Peyer's patch (tissue), 4 donors: ENCODE data around the gene RFLNA.

Source experiments
- POLR2A ChIP-seq, 2 donors: fragments of 450-650 bp; IDR thresholded peaks; one replicate each; pipeline ENCODE4 v1.5.1; 2017; ENCODE audit warnings: antibody characterized with exemption in 2 of 2, mild to moderate bottlenecking in 2 of 2, moderate library complexity in 2 of 2
- TF ChIP-seq, protein P1 (sequence below), 6 experiments: fragments of 450-650 bp in 4 of 6; fragments of 200-600 bp in 2 of 6; sonication (generic) in 1 of 6; IDR thresholded peaks; one replicate each; pipeline ENCODE4 v1.5.1; 2017 to 2019; ENCODE audit warnings: antibody characterized with exemption in 6 of 6, mild to moderate bottlenecking in 3 of 6, moderate library complexity in 1 of 6

DNA sequence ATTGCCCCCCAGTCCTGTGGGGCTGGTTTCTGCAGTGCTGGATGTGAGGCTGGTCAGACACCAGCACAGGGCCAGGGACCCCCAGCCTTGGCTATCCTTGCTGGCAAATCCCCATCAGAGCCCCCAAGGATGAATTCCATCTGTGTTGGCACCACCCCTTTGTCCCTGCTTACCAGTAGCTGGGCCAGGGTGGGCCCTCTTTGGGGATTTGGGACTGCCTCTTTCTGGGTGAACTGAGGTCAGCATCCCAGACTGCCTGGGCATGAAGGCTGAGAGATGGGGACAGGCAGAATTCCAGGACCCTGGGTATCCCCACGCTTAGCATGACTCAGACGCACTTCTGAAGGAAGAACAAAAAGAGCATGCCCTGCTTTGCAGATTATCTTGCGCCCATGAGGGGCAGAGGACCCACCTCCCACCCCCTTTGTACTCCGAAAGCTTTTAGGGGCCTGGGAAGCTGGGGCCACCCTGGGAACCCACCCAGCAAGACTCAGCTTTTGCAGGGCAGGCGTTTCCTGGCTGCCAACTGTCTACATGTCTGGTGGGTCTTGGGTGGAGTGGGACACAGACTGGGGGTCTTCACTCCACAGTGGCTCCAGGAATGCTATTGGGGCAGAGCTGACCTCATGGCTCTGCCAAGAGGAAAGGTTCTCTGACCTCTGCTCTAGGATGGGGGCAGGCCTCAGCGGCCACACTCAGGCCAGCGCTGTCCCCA, 26.8 kb downstream of the RFLNA start:
- TF ChIP-seq, protein P1, sequence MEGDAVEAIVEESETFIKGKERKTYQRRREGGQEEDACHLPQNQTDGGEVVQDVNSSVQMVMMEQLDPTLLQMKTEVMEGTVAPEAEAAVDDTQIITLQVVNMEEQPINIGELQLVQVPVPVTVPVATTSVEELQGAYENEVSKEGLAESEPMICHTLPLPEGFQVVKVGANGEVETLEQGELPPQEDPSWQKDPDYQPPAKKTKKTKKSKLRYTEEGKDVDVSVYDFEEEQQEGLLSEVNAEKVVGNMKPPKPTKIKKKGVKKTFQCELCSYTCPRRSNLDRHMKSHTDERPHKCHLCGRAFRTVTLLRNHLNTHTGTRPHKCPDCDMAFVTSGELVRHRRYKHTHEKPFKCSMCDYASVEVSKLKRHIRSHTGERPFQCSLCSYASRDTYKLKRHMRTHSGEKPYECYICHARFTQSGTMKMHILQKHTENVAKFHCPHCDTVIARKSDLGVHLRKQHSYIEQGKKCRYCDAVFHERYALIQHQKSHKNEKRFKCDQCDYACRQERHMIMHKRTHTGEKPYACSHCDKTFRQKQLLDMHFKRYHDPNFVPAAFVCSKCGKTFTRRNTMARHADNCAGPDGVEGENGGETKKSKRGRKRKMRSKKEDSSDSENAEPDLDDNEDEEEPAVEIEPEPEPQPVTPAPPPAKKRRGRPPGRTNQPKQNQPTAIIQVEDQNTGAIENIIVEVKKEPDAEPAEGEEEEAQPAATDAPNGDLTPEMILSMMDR (IDR thresholded peaks at IDR 0.05): no peak
- no peak for TF ChIP-seq POLR2A (IDR thresholded peaks at IDR 0.05)
